Activated CD4-positive, alpha-beta T cell treated with anti-CD3 and anti-CD28 coated beads, Interleukin-2, amount 10 ng/mL, durations not matched to agents 7 days and 5 days (primary cell): ENCODE measurements around the gene CALCOCO2. TPM values are rescaled to one million over a fixed set of nuclear protein-coding genes. Genes with fewer than 3 reads are reported as not detected.

Source experiments
- CTCF ChIA-PET: fragments of 350-600 bp; sonication (Branson Sonifier 250); formaldehyde crosslinking; loops from one replicate; lab custom pipeline; 2021; ENCODE audit warnings: antibody characterized with exemption; lab: Charles Lee
- POLR2A ChIA-PET: fragments of 350-600 bp; sonication (Branson Sonifier 250); formaldehyde crosslinking; loops from one replicate; lab custom pipeline; 2021; ENCODE audit warnings: antibody characterized with exemption; lab: Charles Lee
- DNase-seq: peaks from one replicate; pipeline ENCODE4 v3.0.0-alpha.2; 2020
- H3K27ac Mint-ChIP-seq: one replicate; pipeline ENCODE4 v1.8.0; 2021; ENCODE audit warnings: mild to moderate bottlenecking, moderate library complexity, mixed read lengths
- H3K27me3 Mint-ChIP-seq: one replicate; pipeline ENCODE4 v1.8.0; 2021; ENCODE audit warnings: mixed read lengths
- H3K36me3 Mint-ChIP-seq: one replicate; pipeline ENCODE4 v1.8.0; 2021; ENCODE audit warnings: low read depth, mixed read lengths
- H3K4me1 Mint-ChIP-seq: one replicate; pipeline ENCODE4 v1.8.0; 2021; ENCODE audit warnings: mixed read lengths
- H3K4me3 Mint-ChIP-seq: one replicate; pipeline ENCODE4 v1.8.0; 2021; ENCODE audit warnings: mild to moderate bottlenecking, moderate library complexity, mixed read lengths
- H3K9me3 Mint-ChIP-seq: one replicate; pipeline ENCODE4 v1.8.0; 2021; ENCODE audit warnings: mixed read lengths
- total RNA-seq, 2 experiments: library from RNA; stranded (reverse); gene quantifications; one replicate each; pipeline ENCODE4 v1.2.3, GENCODE V29; 2021

Gene CALCOCO2
- total RNA-seq, 2 experiments from 2014 or later = 171 to 214 TPM

- ChIA-PET POLR2A (interaction anchor here (0.6 to 1.1 kb wide), 3 partner anchors 15 to 22 kb away, joined by 3 to 7 read pairs (median 4); partner anchors contain the start of gene UBE2Z), CTCF (interaction anchor here (0.5 to 2.9 kb wide), 7 partner anchors 8 to 753 kb away, joined by 3 to 12 read pairs (median 6); no protein-coding TSS in a partner anchor)
- H3K27me3 Mint-ChIP-seq = no peaks in the 10 kb centered on the region
- H3K27ac Mint-ChIP-seq = peak overlapping the region; percentile 92
- H3K36me3 Mint-ChIP-seq = peaks cover 15% of the 10 kb centered on the region
- no peak for DNase-seq
- no peaks in the 10 kb centered on the region for H3K9me3 Mint-ChIP-seq
- H3K4me3 Mint-ChIP-seq = peak overlapping the region; percentile 94
- H3K4me1 Mint-ChIP-seq = peaks cover 34% of the 10 kb centered on the region
Measured at GRCh38 chr17:48892940-48893645, 62.3 kb downstream of the CALCOCO2 start.

- no peak for DNase-seq
- no peaks in the 10 kb centered on the region for H3K27me3 Mint-ChIP-seq
- H3K36me3 Mint-ChIP-seq = peaks cover 15% of the 10 kb centered on the region
- H3K4me1 Mint-ChIP-seq = peaks cover 34% of the 10 kb centered on the region
- ChIA-PET POLR2A (interaction anchor here (0.6 kb wide), 1 partner anchor 15 kb away, joined by 3 read pairs; no protein-coding TSS in a partner anchor), CTCF (interaction anchor here (1.3 to 2.9 kb wide), 4 partner anchors 9 to 215 kb away, joined by 3 to 12 read pairs (median 9); no protein-coding TSS in a partner anchor)
- peak overlapping the region; percentile 92 for H3K27ac Mint-ChIP-seq
- H3K4me3 Mint-ChIP-seq = peak overlapping the region; percentile 94
- no peaks in the 10 kb centered on the region for H3K9me3 Mint-ChIP-seq
Measured at GRCh38 chr17:48893646-48894508, 63.0 kb downstream of the CALCOCO2 start.

- peaks cover 34% of the 10 kb centered on the region for H3K4me1 Mint-ChIP-seq
- ChIA-PET POLR2A (no interaction called here), CTCF (interaction anchor here (1.3 kb wide), 1 partner anchor 216 kb away, joined by 3 read pairs; no protein-coding TSS in a partner anchor)
- peaks cover 17% of the 10 kb centered on the region for H3K36me3 Mint-ChIP-seq
- H3K27ac Mint-ChIP-seq = no peak overlapping the region
- no peak overlapping the region for H3K4me3 Mint-ChIP-seq
- H3K27me3 Mint-ChIP-seq = no peaks in the 10 kb centered on the region
- no peaks in the 10 kb centered on the region for H3K9me3 Mint-ChIP-seq
- DNase-seq = no peak
Measured at GRCh38 chr17:48894886-48895285, 64.1 kb downstream of the CALCOCO2 start.

- CTCF ChIA-PET = interaction anchor here (0.7 to 1.3 kb wide), 3 partner anchors 9 to 22 kb away, joined by 3 to 4 read pairs (median 4); partner anchors contain the start of gene ATP5MC1
- Mint-ChIP-seq H3K36me3 (peaks cover 5% of the 10 kb centered on the region), H3K4me1 (peaks cover 3% of the 10 kb centered on the region), H3K27ac (no peak overlapping the region), H3K4me3 (no peak overlapping the region), H3K27me3 (no peaks in the 10 kb centered on the region), H3K9me3 (no peaks in the 10 kb centered on the region)
- DNase-seq = no peak
- POLR2A ChIA-PET = no interaction called here
Measured at GRCh38 chr17:48901241-48901640, 70.4 kb downstream of the CALCOCO2 start.

GRCh38 chr17:48903401-48903800, 72.6 kb downstream of the CALCOCO2 start:
- H3K9me3 Mint-ChIP-seq = no peaks in the 10 kb centered on the region
- ChIA-PET POLR2A (no interaction called here), CTCF (interaction anchor here (0.6 to 2.3 kb wide), 3 partner anchors 10 to 145 kb away, joined by 3 to 7 read pairs (median 6); partner anchors contain the start of gene ATP5MC1)
- DNase-seq = no peak
- H3K27ac Mint-ChIP-seq = no peak overlapping the region
- H3K36me3 Mint-ChIP-seq = peaks cover 3% of the 10 kb centered on the region
- H3K27me3 Mint-ChIP-seq = no peaks in the 10 kb centered on the region
- no peak overlapping the region for H3K4me3 Mint-ChIP-seq
- H3K4me1 Mint-ChIP-seq = peaks cover 9% of the 10 kb centered on the region

- no peak overlapping the region for H3K4me3 Mint-ChIP-seq
- POLR2A ChIA-PET = no interaction called here
- no peaks in the 10 kb centered on the region for H3K27me3 Mint-ChIP-seq
- H3K36me3 Mint-ChIP-seq = peaks cover 2% of the 10 kb centered on the region
- H3K27ac Mint-ChIP-seq = no peak overlapping the region
- DNase-seq = no peak
- CTCF ChIA-PET = interaction anchor here (1.6 to 2.3 kb wide), 2 partner anchors 11 to 26 kb away, joined by 6 to 7 read pairs; partner anchors contain the start of gene ATP5MC1
- peaks cover 14% of the 10 kb centered on the region for H3K4me1 Mint-ChIP-seq
- H3K9me3 Mint-ChIP-seq = no peaks in the 10 kb centered on the region
Measured at GRCh38 chr17:48904428-48904827, 73.6 kb downstream of the CALCOCO2 start.

- ChIA-PET POLR2A (no interaction called here), CTCF (interaction anchor here (1.9 kb wide), 1 partner anchor 14 kb away, joined by 6 read pairs; the partner anchor contains the start of gene ATP5MC1)
- no peak for DNase-seq
- Mint-ChIP-seq H3K4me3 (no peak overlapping the region), H3K4me1 (peaks cover 30% of the 10 kb centered on the region), H3K27ac (peak overlapping the region; percentile 50), H3K27me3 (no peaks in the 10 kb centered on the region), H3K36me3 (peaks cover 15% of the 10 kb centered on the region), H3K9me3 (no peaks in the 10 kb centered on the region)
Measured at GRCh38 chr17:48905987-48906515, 75.2 kb downstream of the CALCOCO2 start.

- H3K36me3 Mint-ChIP-seq = peaks cover 31% of the 10 kb centered on the region
- peaks cover 45% of the 10 kb centered on the region for H3K4me1 Mint-ChIP-seq
- CTCF ChIA-PET = interaction anchor here (0.7 to 1.9 kb wide), 2 partner anchors 12 to 15 kb away, joined by 3 to 6 read pairs; partner anchors contain the start of gene ATP5MC1
Measured at GRCh38 chr17:48907713-48908046, 76.8 kb downstream of the CALCOCO2 start.

GRCh38 chr17:48908047-48908843, 77.4 kb downstream of the CALCOCO2 start, which contains the start of gene UBE2Z:
Gene UBE2Z, plus strand, starts transcription at chr17:48908407. Its CDS starts 97 bp downstream, at chr17:48908504.
- POLR2A ChIA-PET = interaction anchor here (0.6 to 1.9 kb wide), 2 partner anchors 15 to 16 kb away, joined by 3 to 7 read pairs; partner anchors contain the start of gene ATP5MC1
- CTCF ChIA-PET = interaction anchor here (0.7 to 1.9 kb wide), 2 partner anchors 12 to 16 kb away, joined by 3 to 6 read pairs; partner anchors contain the start of gene ATP5MC1
- H3K27ac Mint-ChIP-seq = peak within 1 kb of the TSS; percentile 94
- H3K9me3 Mint-ChIP-seq = no peaks in the 10 kb centered on the region
- peak within 1 kb of the TSS; percentile 97 for H3K4me3 Mint-ChIP-seq
- H3K4me1 Mint-ChIP-seq = peaks cover 51% of the 10 kb centered on the region
- DNase-seq = peak; percentile 91
- peaks cover 37% of the 10 kb centered on the region for H3K36me3 Mint-ChIP-seq
- no peaks in the 10 kb centered on the region for H3K27me3 Mint-ChIP-seq

More at GRCh38 chr17:48907713-48908046, 76.8 kb downstream of the CALCOCO2 start:
- no peaks in the 10 kb centered on the region for H3K27me3 Mint-ChIP-seq
- POLR2A ChIA-PET = interaction anchor here (1.9 kb wide), 1 partner anchor 15 kb away, joined by 7 read pairs; the partner anchor contains the start of gene ATP5MC1
- peak overlapping the region; percentile 94 for H3K27ac Mint-ChIP-seq
- H3K9me3 Mint-ChIP-seq = no peaks in the 10 kb centered on the region
- no peak for DNase-seq
- peak overlapping the region; percentile 97 for H3K4me3 Mint-ChIP-seq

GRCh38 chr17:48908853-48909394, 78.1 kb downstream of the CALCOCO2 start:
- Mint-ChIP-seq H3K36me3 (peaks cover 43% of the 10 kb centered on the region), H3K27ac (peak overlapping the region; percentile 92), H3K4me1 (peaks cover 57% of the 10 kb centered on the region)

GRCh38 chr17:48909783-48910182, 78.9 kb downstream of the CALCOCO2 start:
- Mint-ChIP-seq H3K36me3 (peaks cover 51% of the 10 kb centered on the region), H3K4me1 (peaks cover 64% of the 10 kb centered on the region), H3K4me3 (peak overlapping the region; percentile 97), H3K27me3 (no peaks in the 10 kb centered on the region), H3K9me3 (no peaks in the 10 kb centered on the region), H3K27ac (peak overlapping the region; percentile 92)
- CTCF ChIA-PET = no interaction called here
- POLR2A ChIA-PET = no interaction called here
- DNase-seq = no peak

More at GRCh38 chr17:48908853-48909394, 78.1 kb downstream of the CALCOCO2 start:
- no peaks in the 10 kb centered on the region for H3K9me3 Mint-ChIP-seq
- peak; percentile 90 for DNase-seq
- peak overlapping the region; percentile 97 for H3K4me3 Mint-ChIP-seq
- no peaks in the 10 kb centered on the region for H3K27me3 Mint-ChIP-seq
- ChIA-PET POLR2A (interaction anchor here (0.6 to 1.9 kb wide), 2 partner anchors 15 to 16 kb away, joined by 3 to 7 read pairs; partner anchors contain the start of gene ATP5MC1), CTCF (no interaction called here)
